OCI-LY7 (cell line): ENCODE measurements around the gene MCM7. TPM values are rescaled to one million over a fixed set of nuclear protein-coding genes. Genes with fewer than 3 reads are reported as not detected.
A peak's percentile ranks its signal among the peaks of the same experiment; 100 is the strongest.

Experiments
- BruUV-seq: library from RNA; stranded (reverse); fragments of 400-500 nt; replicated peaks from 2 replicates; lab custom pipeline; 2021; lab: Mats Ljungman, UMichigan
- CTCF ChIA-PET: fragments of 300-600 bp; sonication (Branson Sonifier 250); formaldehyde crosslinking; loops from one replicate; lab custom pipeline; 2022; ENCODE audit warnings: antibody characterized with exemption; ENCODE audit not compliant: unreplicated experiment; lab: Charles Lee
- POLR2A ChIA-PET: fragments of 300-600 bp; sonication (Branson Sonifier 250); formaldehyde crosslinking; loops from one replicate; lab custom pipeline; 2022; ENCODE audit warnings: antibody characterized with exemption; lab: Charles Lee
- DNase-seq: peaks from one replicate; pipeline ENCODE4 v3.0.0-alpha.2; 2015; ENCODE audit warnings: low spot score
- H2AFZ ChIP-seq: fragments of 200-600 bp; sonication (generic), shearing (Covaris generic); 2 replicates; pipeline ENCODE4 v1.6.1; 2014; ENCODE audit warnings: mild to moderate bottlenecking, antibody characterized with exemption, low read length, moderate library complexity
- H3K27ac ChIP-seq: fragments of 200-600 bp; sonication (generic); 2 replicates; pipeline ENCODE4 v1.5.1; 2014; ENCODE audit warnings: mixed run types, low read depth, mild to moderate bottlenecking, moderate library complexity, low read length, inconsistent platforms; ENCODE audit not compliant: poor library complexity, severe bottlenecking
- H3K36me3 ChIP-seq: fragments of 200-600 bp; sonication (generic); 2 replicates; pipeline ENCODE4 v1.6.1; 2014; ENCODE audit warnings: mild to moderate bottlenecking, antibody characterized with exemption, low read length, moderate library complexity, mixed read lengths; ENCODE audit not compliant: insufficient read depth
- H3K4me1 ChIP-seq: fragments of 200-600 bp; sonication (generic); 2 replicates; pipeline ENCODE4 v1.5.1; 2014; ENCODE audit warnings: mild to moderate bottlenecking, low read length; ENCODE audit not compliant: insufficient read depth, poor library complexity, severe bottlenecking
- H3K4me2 ChIP-seq: fragments of 200-600 bp; sonication (generic); 2 replicates; pipeline ENCODE4 v1.6.1; 2014; ENCODE audit warnings: mild to moderate bottlenecking, low read length
- H3K4me3 ChIP-seq: fragments of 200-600 bp; sonication (generic); 2 replicates; pipeline ENCODE4 v1.5.1; 2014; ENCODE audit warnings: mild to moderate bottlenecking, low read depth, low read length; ENCODE audit not compliant: poor library complexity, severe bottlenecking
- H3K79me2 ChIP-seq: fragments of 200-600 bp; sonication (generic); 2 replicates; pipeline ENCODE4 v1.6.1; 2016; ENCODE audit warnings: low read depth, mild to moderate bottlenecking, low read length, moderate library complexity, mixed read lengths; ENCODE audit not compliant: insufficient read depth
- H3K9me2 ChIP-seq: fragments of 200-600 bp; sonication (generic); 2 replicates; pipeline ENCODE4 v1.6.1; 2016; ENCODE audit warnings: mild to moderate bottlenecking, low read length, mixed read lengths; ENCODE audit not compliant: insufficient read depth
- H3K9me3 ChIP-seq: fragments of 200-600 bp; sonication (generic); 2 replicates; pipeline ENCODE4 v1.6.1; 2014; ENCODE audit warnings: mild to moderate bottlenecking, mixed run types, low read length, mixed read lengths
- H4K20me1 ChIP-seq: fragments of 200-600 bp; sonication (generic); 2 replicates; pipeline ENCODE4 v1.6.1; 2014; ENCODE audit warnings: mild to moderate bottlenecking, antibody characterized with exemption, low read length, moderate library complexity, mixed read lengths; ENCODE audit not compliant: insufficient read depth
- CTCF ChIP-seq: fragments of 200-600 bp; sonication (generic); conservative IDR thresholded peaks from 2 replicates; pipeline ENCODE4 v1.5.1; 2014; ENCODE audit warnings: mild to moderate bottlenecking, antibody characterized with exemption, low read length, moderate library complexity, mixed read lengths
- EZH2phosphoT487 ChIP-seq: fragments of 200-600 bp; sonication (generic); IDR thresholded peaks from 2 replicates; pipeline ENCODE4 v1.6.1; 2018; ENCODE audit warnings: low read depth, borderline replicate concordance, mild to moderate bottlenecking, mixed run types, antibody characterized with exemption, low read length, moderate library complexity, mixed read lengths
- intact Hi-C: fragments of 100-400 bp; cut with micrococcal nuclease; formaldehyde crosslinking; loops from one replicate; pipeline ENCODE4 v1.10.0; 2022; ENCODE audit not compliant: unreplicated experiment
- total RNA-seq, 2 experiments: library from RNA; depleted of rRNA in 1 of 2; stranded (reverse); fragments of >200 nt in 1 of 2; shearing (Covaris generic) in 1 of 2; gene quantifications; 2 replicates each; pipeline ENCODE4 v1.2.3, GENCODE V29; 2014 to 2022

Gene MCM7
- total RNA-seq, 2 experiments from 2014 or later: 423 to 424 TPM

- Histone ChIP-seq H3K9me2 (no peaks in the 10 kb centered on the region), H3K9me3 (no peaks in the 10 kb centered on the region), H3K36me3 (peaks cover 64% of the 10 kb centered on the region), H3K27ac (no peak overlapping the region), H4K20me1 (peaks cover 38% of the 10 kb centered on the region), H3K79me2 (peaks cover 56% of the 10 kb centered on the region), H3K4me1 (peaks cover 25% of the 10 kb centered on the region), H2AFZ (no peak overlapping the region), H3K4me3 (peak overlapping the region; percentile 90), H3K4me2 (peak overlapping the region; percentile 79)
- intact Hi-C loops: no loop called here
- ChIA-PET POLR2A (interaction anchor here (0.7 kb wide), 1 partner anchor 713 kb away, joined by 3 read pairs; no protein-coding TSS in a partner anchor), CTCF (no interaction called here)
- no peak for DNase-seq
- no TSS peak for BruUV-seq
- TF ChIP-seq CTCF: no peak
- TF ChIP-seq EZH2phosphoT487: no peak
Measured at GRCh38 chr7:100099452-100099851, 1.7 kb downstream of the MCM7 start.

GRCh38 chr7:100098913-100099312 is 2.3 kb downstream of the MCM7 start:
- TF ChIP-seq EZH2phosphoT487 (no peak), CTCF (no peak)
- no peak overlapping the region for H3K4me2 ChIP-seq
- POLR2A ChIA-PET: interaction anchor here (0.7 kb wide), 1 partner anchor 712 kb away, joined by 3 read pairs; no protein-coding TSS in a partner anchor

GRCh38 chr7:100095704-100096103 is 5.5 kb downstream of the MCM7 start:
- POLR2A ChIA-PET: interaction anchor here (0.5 to 0.6 kb wide), 2 partner anchors 12 to 36 kb away, joined by 4 to 5 read pairs; no protein-coding TSS in a partner anchor
- H3K4me1 ChIP-seq: peaks cover 13% of the 10 kb centered on the region

More at GRCh38 chr7:100098913-100099312, 2.3 kb downstream of the MCM7 start:
- peaks cover 38% of the 10 kb centered on the region for H4K20me1 ChIP-seq
- peaks cover 70% of the 10 kb centered on the region for H3K36me3 ChIP-seq
- CTCF ChIA-PET: no interaction called here
- no peaks in the 10 kb centered on the region for H3K9me2 ChIP-seq
- H3K27ac ChIP-seq: no peak overlapping the region
- intact Hi-C loops: no loop called here
- H2AFZ ChIP-seq: no peak overlapping the region
- H3K4me1 ChIP-seq: peaks cover 25% of the 10 kb centered on the region
- H3K79me2 ChIP-seq: peaks cover 56% of the 10 kb centered on the region
- H3K4me3 ChIP-seq: no peak overlapping the region
- H3K9me3 ChIP-seq: no peaks in the 10 kb centered on the region
- DNase-seq: no peak
- no TSS peak for BruUV-seq

More at GRCh38 chr7:100095704-100096103, 5.5 kb downstream of the MCM7 start:
- CTCF ChIA-PET: no interaction called here
- Histone ChIP-seq H4K20me1 (peaks cover 38% of the 10 kb centered on the region), H3K27ac (no peak overlapping the region), H3K4me2 (no peak overlapping the region), H2AFZ (no peak overlapping the region), H3K9me3 (no peaks in the 10 kb centered on the region), H3K36me3 (peaks cover 98% of the 10 kb centered on the region), H3K79me2 (peaks cover 42% of the 10 kb centered on the region), H3K9me2 (no peaks in the 10 kb centered on the region), H3K4me3 (no peak overlapping the region)
- TF ChIP-seq EZH2phosphoT487: no peak
- no peak for TF ChIP-seq CTCF
- no TSS peak for BruUV-seq
- no peak for DNase-seq
- intact Hi-C loops: no loop called here
